GM21528 (cell line): ENCODE results near the gene ZNF385C.

Experiments
- ATAC-seq: cut with Tn5 transposase; IDR thresholded peaks from one replicate; pipeline ENCODE4 v1.9.1; 2021; ENCODE audit warnings: mild to moderate bottlenecking, moderate library complexity; ENCODE audit not compliant: unreplicated experiment, low FRiP score

The ZNF385C gene

GRCh38 chr17:41998497-41998896 lies 99.8 kb downstream of the ZNF385C start:
- no peak for ATAC-seq

GRCh38 chr17:41996855-41997164 lies 101.5 kb downstream of the ZNF385C start:
- no peak for ATAC-seq

GRCh38 chr17:41992576-41992975 lies 105.7 kb downstream of the ZNF385C start:
- no peak for ATAC-seq

GRCh38 chr17:41989702-41990419 lies 108.4 kb downstream of the ZNF385C start:
- ATAC-seq, result no peak

- no peak for ATAC-seq
These were observed 109.9 kb downstream of the ZNF385C start for GRCh38 chr17:41988418-41988817.

- no peak for ATAC-seq
These were observed 110.6 kb downstream of the ZNF385C start for GRCh38 chr17:41987642-41988041.

GRCh38 chr17:41986634-41987033 lies 111.6 kb downstream of the ZNF385C start:
- ATAC-seq, result no peak

- ATAC-seq, result no peak
These were observed 112.4 kb downstream of the ZNF385C start for GRCh38 chr17:41985919-41986318.

- no peak for ATAC-seq
These were observed 113.8 kb downstream of the ZNF385C start for GRCh38 chr17:41984454-41984853.

- ATAC-seq, result no peak
These were observed 116.1 kb downstream of the ZNF385C start for GRCh38 chr17:41982026-41982760.

- ATAC-seq, result no peak
These were observed 120.3 kb downstream of the ZNF385C start for GRCh38 chr17:41977991-41978390.

GRCh38 chr17:41976142-41976768 lies 122.0 kb downstream of the ZNF385C start:
- no peak for ATAC-seq
